HL-60 (cell line): ENCODE measurements around the gene WRNIP1.

Source experiments
- DNase-seq, 2 experiments: peaks; one replicate each; pipeline ENCODE4 v3.0.0-alpha.2; 2010 to 2020; ENCODE audit warnings: low read depth in 1 of 2, low spot score in 1 of 2
- H3K27ac ChIP-seq: fragments of 250-450 bp; sonication (Bioruptor Pico); replicated peaks from 2 replicates; pipeline ENCODE4 v1.5.1; 2020; ENCODE audit warnings: mild to moderate bottlenecking, moderate library complexity
- H3K27me3 ChIP-seq: fragments of 250-450 bp; sonication (Bioruptor Pico); 2 replicates; pipeline ENCODE4 v1.5.1; 2021; ENCODE audit warnings: mild to moderate bottlenecking, moderate library complexity; ENCODE audit not compliant: insufficient read depth, poor library complexity, severe bottlenecking
- H3K4me3 ChIP-seq: replicated peaks from 2 replicates; pipeline ENCODE4 v1.5.1; 2011; ENCODE audit warnings: mild to moderate bottlenecking, control low read depth, low read length; ENCODE audit not compliant: insufficient read depth
- CTCF ChIP-seq: IDR thresholded peaks from one replicate; pipeline ENCODE4 v1.5.1; 2011; ENCODE audit warnings: low read length, control low read depth, inconsistent platforms; ENCODE audit not compliant: insufficient read depth
- GABPA ChIP-seq: IDR thresholded peaks from 2 replicates; pipeline ENCODE4 v1.6.1; 2012; ENCODE audit warnings: low read depth
- POLR2AphosphoS5 ChIP-seq: IDR thresholded peaks from 2 replicates; pipeline ENCODE4 v1.6.1; 2012; ENCODE audit warnings: low read depth
- REST ChIP-seq: IDR thresholded peaks from 2 replicates; pipeline ENCODE4 v1.6.1; 2012; ENCODE audit warnings: low read depth; ENCODE audit not compliant: insufficient replicate concordance
- SPI1 ChIP-seq: IDR thresholded peaks from 2 replicates; pipeline ENCODE4 v1.6.1; 2012; ENCODE audit warnings: low read depth, mild to moderate bottlenecking, borderline replicate concordance

The WRNIP1 gene

GRCh38 chr6:2772840-2773239, 7.6 kb downstream of the WRNIP1 start:
- Histone ChIP-seq H3K4me3 (no peak overlapping the region), H3K27me3 (no peaks in the 10 kb centered on the region), H3K27ac (no peak overlapping the region)
- DNase-seq = no peak
- TF ChIP-seq GABPA = no peak
- no peak for TF ChIP-seq SPI1
- no peak for TF ChIP-seq POLR2AphosphoS5
- no peak for TF ChIP-seq REST
- TF ChIP-seq CTCF = no peak

- no peak overlapping the region for H3K4me3 ChIP-seq
- no peak for TF ChIP-seq REST
- TF ChIP-seq GABPA = no peak
- no peak for TF ChIP-seq CTCF
- no peak for TF ChIP-seq POLR2AphosphoS5
- TF ChIP-seq SPI1 = no peak
These were observed 8.3 kb downstream of the WRNIP1 start for GRCh38 chr6:2773449-2773848.

DNA sequence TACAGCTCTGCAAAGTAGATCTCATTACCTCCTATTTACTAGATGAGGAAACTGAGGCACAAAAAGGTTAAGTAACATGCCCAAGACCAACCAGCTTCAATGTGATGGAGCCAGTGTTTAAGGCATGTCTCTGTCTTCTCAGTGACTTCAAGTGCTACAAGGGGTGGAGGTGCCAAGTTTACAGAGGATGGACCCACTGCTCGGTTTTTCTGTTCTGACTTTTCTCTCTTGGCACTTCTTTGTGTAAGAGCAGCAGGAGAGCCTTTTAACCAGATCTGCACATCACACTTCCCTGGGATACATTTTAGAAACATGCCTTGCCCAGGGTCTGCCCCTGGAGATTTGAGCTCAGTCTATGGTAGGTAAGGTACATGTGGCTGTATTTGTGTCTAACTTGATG, 9.8 kb downstream of the WRNIP1 start:
- no peak for TF ChIP-seq POLR2AphosphoS5
- TF ChIP-seq SPI1 = no peak
- TF ChIP-seq GABPA = no peak
- TF ChIP-seq REST = no peak
- no peak for TF ChIP-seq CTCF
- Histone ChIP-seq H3K27me3 (no peaks in the 10 kb centered on the region), H3K27ac (no peak overlapping the region), H3K4me3 (no peak overlapping the region)
- no peak for DNase-seq

More at GRCh38 chr6:2773449-2773848, 8.3 kb downstream of the WRNIP1 start:
- Histone ChIP-seq H3K27ac (no peak overlapping the region), H3K27me3 (no peaks in the 10 kb centered on the region)
- no peak for DNase-seq
